IPS-18c (cell line): ENCODE results near the gene MCRS1.

ENCODE experiments used
- H3K4me3 ChIP-seq: 2 replicates; pipeline ENCODE4 v1.7.0; 2013; ENCODE audit warnings: low read depth, mild to moderate bottlenecking, low read length, moderate library complexity; ENCODE audit not compliant: insufficient read depth
- H3K9me3 ChIP-seq: one replicate; pipeline ENCODE4 v1.6.1; 2013; ENCODE audit warnings: mild to moderate bottlenecking, low read length, moderate library complexity; ENCODE audit not compliant: control insufficient read depth, insufficient read depth

MCRS1 gene

GRCh38 chr12:49548822-49549648 is 18.9 kb downstream of the MCRS1 start:
- Histone ChIP-seq H3K4me3 (peak overlapping the region; percentile 26), H3K9me3 (peaks cover 3% of the 10 kb centered on the region)

DNA sequence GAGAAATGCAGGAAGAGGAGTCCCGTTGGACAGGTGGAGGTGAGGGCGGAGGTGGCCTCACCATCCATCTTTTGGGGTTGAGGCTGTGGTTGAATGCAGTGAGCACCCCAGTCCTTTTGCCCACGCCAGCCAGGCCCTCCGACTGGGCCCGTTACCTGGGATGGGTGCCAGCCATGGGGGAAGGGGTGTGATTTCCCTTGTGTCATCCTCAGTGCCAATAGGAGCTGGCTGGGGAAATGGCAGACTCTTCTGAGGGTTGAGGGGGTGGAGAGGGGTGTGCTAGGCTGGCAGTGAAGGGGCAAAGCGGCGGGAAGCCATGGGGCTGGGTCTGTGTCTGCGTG is 19.5 kb downstream of the MCRS1 start:
- Histone ChIP-seq H3K9me3 (peaks cover 3% of the 10 kb centered on the region), H3K4me3 (peak overlapping the region; percentile 26; the same call in 1 of the 2 replicates)

- H3K4me3 ChIP-seq: no peak overlapping the region
- H3K9me3 ChIP-seq: peaks cover 5% of the 10 kb centered on the region
These were observed 20.8 kb downstream of the MCRS1 start for GRCh38 chr12:49547090-49547690.

DNA sequence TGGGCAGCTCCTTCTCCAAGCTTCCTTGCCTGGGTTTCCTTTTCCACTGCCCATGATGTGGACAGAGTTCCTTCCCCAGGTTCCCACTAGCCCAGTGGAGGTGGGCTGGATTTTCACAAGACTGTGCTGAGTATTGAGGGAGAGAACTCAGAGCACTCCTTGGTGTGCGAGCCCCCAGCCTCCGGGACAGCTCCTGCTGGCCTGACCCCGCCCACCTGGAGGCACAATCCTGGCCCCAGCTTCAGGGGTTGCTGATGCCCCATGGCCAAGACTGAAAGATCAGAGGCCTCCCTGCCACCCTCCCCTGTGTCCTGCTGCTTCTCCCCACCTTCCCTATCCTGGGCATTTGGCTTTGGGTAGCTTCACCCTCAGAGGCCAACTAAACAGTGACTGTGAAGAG is 21.5 kb downstream of the MCRS1 start:
- peaks cover 5% of the 10 kb centered on the region for H3K9me3 ChIP-seq

GRCh38 chr12:49545815-49546214 is 22.1 kb downstream of the MCRS1 start:
- H3K9me3 ChIP-seq: peaks cover 5% of the 10 kb centered on the region
- no peak overlapping the region for H3K4me3 ChIP-seq

More for the DNA sequence above, 21.5 kb downstream of the MCRS1 start:
- H3K4me3 ChIP-seq: no peak overlapping the region

DNA sequence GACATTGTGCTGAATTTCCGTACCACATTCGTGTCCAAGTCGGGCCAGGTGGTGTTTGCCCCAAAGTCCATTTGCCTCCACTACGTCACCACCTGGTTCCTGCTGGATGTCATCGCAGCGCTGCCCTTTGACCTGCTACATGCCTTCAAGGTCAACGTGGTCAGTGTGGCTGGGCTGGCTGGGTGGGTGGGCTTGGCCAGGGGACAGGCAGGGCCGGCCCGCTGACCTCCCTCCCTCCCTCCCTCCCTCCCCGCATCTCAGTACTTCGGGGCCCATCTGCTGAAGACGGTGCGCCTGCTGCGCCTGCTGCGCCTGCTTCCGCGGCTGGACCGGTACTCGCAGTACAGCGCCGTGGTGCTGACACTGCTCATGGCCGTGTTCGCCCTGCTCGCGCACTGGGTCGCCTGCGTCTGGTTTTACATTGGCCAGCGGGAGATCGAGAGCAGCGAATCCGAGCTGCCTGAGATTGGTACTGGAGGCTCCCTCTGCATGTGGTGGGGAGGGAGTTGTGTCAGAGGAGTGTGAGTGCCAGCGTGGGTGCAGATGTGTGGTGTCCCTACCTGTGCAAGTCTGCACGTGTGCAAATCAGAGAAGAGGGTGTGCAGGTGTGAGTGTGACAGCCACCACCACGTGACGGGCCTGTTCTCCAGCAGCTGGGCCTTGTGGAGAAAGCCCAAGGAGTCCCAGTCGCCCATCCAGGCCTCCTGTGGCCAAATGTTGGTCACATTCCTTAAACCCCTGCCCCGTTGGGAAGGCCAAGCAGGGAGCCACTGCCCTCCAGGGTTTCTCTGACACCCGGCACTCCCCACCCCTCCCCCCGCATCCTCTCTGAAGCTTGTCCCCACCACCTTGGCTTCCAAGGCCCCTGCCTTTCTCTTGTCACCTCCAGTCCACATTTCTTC is 23.8 kb downstream of the MCRS1 start:
- Histone ChIP-seq H3K9me3 (peaks cover 5% of the 10 kb centered on the region), H3K4me3 (peak overlapping the region; percentile 34)

DNA sequence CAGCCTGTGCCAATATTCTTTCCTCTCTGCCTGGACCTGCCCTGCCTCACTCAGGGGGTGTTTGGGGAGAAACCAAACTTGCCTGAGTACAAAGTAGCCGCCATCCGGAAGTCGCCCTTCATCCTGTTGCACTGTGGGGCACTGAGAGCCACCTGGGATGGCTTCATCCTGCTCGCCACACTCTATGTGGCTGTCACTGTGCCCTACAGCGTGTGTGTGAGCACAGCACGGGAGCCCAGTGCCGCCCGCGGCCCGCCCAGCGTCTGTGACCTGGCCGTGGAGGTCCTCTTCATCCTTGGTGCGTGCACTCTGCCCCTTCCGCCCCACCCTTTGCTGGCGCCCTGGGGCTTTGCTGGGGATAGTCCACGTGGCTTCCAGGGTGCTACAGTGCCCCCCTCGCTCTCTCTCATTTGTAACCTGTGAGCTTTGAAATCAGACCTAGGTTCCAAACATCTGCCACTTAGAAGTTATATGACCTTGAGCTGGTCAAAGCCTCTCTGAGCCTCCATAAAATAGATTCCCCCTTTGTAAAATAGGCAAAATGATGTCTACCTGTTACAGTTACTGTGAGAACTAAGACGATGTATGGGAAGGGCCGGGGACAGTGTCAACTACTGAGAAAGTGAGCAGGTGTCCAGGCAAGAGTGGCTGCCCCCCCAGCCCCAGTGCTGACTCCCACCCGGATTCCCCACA is 24.6 kb downstream of the MCRS1 start:
- H3K9me3 ChIP-seq: peaks cover 5% of the 10 kb centered on the region
- no peak overlapping the region for H3K4me3 ChIP-seq

DNA sequence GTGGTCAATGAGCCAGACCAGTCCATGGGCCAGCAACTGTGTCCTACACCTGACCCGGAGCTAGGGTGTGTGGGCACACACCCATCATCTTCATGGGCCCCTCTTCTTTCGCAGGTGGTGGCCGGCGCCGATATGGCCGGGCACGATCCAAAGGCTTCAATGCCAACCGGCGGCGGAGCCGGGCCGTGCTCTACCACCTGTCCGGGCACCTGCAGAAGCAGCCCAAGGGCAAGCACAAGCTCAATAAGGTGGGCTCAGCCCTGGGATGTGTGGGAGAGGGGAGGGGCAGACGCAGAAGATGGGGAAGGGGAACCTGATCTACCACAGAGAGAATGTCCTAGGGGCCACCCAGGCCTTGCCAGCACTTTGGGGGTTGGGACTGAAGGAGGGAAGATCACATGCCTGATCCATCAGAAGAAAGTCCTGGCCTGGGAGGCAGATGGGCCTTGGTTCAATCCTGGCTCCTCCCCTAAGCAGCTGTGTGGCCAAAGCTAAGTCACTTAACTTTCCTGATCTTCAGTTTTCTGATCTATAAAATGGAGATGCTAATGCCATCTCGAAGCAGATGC is 25.3 kb downstream of the MCRS1 start:
- no peak overlapping the region for H3K4me3 ChIP-seq
- peaks cover 5% of the 10 kb centered on the region for H3K9me3 ChIP-seq

GRCh38 chr12:49541911-49542505 is 25.9 kb downstream of the MCRS1 start:
- Histone ChIP-seq H3K9me3 (peaks cover 2% of the 10 kb centered on the region), H3K4me3 (no peak overlapping the region)

GRCh38 chr12:49541140-49541861 is 26.6 kb downstream of the MCRS1 start:
- Histone ChIP-seq H3K9me3 (peaks cover 2% of the 10 kb centered on the region), H3K4me3 (no peak overlapping the region)

DNA sequence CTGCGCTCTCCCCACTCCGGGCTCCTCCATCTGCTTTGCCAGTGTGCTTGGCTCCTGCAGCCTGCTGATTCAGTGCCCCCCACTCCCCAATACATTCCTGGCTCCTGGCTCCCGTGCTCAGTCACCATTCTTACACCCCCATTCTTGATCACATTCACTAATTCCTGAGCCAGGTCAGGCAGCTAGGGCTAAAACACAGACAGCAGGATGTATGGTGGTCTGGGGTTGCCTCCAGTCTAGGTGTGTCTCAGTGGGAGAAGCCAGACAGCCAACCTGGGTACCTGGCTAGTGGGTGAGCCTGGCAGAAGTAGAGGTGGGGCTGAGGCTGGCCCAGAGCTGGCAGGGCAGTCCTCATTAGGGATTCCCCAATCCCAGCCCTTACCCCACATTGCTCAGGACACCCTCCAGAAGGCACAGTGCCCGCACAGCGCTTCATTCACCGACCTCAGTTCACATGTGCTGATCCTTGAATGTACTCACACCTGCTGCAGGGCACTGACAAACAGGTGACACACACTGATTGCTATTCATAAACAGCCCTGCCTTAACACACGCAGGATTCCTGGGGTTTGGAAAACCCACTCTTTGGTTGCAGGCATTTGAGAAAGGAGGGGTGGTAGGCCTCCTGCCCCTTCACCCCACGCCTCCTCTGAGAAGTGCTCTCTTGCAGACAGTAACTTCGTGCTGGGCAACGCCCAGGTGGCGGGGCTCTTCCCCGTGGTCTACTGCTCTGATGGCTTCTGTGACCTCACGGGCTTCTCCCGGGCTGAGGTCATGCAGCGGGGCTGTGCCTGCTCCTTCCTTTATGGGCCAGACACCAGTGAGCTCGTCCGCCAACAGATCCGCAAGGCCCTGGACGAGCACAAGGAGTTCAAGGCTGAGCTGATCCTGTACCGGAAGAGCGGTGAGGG is 27.5 kb downstream of the MCRS1 start:
- Histone ChIP-seq H3K4me3 (no peak overlapping the region), H3K9me3 (peaks cover 2% of the 10 kb centered on the region)

DNA sequence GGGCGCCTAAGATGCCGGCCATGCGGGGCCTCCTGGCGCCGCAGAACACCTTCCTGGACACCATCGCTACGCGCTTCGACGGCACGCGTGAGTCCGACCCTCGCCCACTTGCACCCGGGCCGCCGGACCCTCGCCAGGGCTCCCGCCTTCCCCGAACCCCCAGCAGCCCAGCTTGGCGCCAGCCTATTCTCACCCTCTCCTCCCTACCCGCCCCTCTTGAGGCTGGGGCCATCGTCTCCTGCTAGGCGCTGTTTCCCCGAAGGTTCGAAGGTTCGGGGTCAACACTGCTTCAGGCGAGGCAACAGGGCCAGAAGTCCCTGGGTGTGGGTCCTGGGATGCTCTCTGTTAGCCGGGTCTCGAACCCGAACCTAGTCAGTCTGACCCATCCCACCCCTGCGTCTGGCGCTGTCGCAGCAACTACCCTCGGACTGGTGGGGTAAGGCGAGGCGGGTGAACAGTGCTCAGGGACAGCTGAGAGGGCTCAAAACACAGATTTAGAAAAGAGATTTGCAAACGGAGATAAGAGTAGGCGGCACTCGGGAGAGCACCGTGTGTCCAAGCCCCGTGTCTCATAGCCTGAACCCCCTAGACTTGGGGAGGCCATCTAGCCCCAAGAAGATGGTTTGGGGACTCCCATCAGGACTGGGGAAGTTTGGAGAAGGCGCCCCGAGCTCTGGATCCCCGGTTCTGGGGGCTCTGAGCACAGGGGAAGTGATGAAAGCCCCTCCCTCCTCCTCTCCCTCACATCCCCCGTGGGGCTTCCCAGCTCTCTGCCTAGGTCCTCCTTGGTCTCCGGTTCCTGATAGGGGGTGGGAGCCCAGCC is 28.3 kb downstream of the MCRS1 start:
- Histone ChIP-seq H3K4me3 (peak overlapping the region; percentile 15; the same call in 1 of the 2 replicates), H3K9me3 (peaks cover 2% of the 10 kb centered on the region)

DNA sequence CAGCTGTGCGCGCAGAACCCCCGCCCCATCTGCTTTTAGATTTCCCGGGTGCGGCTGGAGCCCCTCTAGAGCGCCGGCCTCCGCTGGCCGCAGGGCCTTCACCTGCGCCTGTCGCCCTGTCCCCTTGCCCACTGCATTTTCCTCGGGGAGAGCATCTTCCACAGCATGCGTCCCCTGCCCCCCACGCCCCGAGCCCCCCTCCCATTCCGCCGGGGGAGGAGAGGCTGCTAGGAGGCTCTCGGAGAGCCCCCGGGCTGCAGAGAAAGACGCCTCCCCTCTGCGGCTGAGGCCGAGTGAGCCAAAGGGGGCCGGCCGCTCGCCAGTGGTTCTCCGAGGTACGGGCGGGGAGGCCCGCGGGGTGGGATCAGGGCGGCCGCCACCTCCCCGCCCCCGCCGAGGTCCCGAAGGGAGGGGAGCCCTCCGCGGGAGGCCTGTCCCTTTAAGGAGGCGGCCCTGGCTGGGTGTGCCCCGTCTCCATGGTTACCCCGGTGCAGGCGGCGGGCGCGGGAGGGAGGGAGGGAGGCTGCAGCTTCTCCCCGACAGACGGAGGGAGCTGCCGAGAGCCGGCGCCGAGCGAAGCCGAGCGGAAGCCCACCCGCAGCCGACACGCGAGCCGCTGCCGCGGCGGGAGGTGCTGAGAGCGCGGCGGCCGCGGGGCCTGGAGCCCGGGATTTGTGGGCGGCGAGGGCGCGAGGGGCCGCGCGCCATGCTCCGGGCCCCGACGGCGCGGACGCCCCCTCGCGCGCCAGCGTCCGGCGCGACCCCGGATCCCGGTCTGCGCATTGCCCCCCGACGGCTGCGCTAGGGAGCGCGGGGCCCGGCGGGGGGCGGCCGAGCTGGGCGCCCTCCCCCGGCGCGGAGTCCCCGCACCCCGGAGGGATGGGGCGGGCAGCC is 29.2 kb downstream of the MCRS1 start, which contains the start of gene KCNH3:
TSS of gene KCNH3 (plus strand) at position 521 of the 894 bp plus-strand sequence. CDS start 387 bp downstream, outside the sequence.
- Histone ChIP-seq H3K4me3 (peak within 1 kb of the TSS; percentile 49), H3K9me3 (peaks cover 2% of the 10 kb centered on the region)
